ENCODE data around the gene C4orf33.

Gene C4orf33

GRCh38 chr4:129131343-129131742 is 35.4 kb downstream of the C4orf33 start:
- DNase-seq = no peak

DNA sequence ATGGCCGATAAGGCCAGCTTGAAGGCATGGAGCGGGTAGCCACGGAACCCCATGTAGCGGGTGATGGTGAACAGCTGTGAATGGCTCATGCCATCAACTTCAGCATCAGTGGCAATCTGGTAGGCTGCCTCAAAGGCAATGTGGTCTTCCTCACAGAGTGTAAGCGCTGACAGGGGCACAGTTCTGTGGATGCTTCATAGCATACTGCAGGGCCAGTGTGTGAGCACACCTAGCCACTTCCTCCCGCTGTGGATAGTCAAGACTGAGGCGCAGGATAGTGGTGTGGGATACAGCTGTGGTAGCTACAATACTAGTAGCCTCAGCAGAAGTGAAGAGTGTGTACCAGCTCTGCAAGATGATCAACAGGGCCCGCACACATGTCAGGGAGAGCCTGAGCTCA is 40.5 kb downstream of the C4orf33 start:
- no peak for DNase-seq

- DNase-seq = no peak
Measured at GRCh38 chr4:129138810-129139496, 43.0 kb downstream of the C4orf33 start.

GRCh38 chr4:129140521-129140920 is 44.6 kb downstream of the C4orf33 start:
- DNase-seq = no peak

DNA sequence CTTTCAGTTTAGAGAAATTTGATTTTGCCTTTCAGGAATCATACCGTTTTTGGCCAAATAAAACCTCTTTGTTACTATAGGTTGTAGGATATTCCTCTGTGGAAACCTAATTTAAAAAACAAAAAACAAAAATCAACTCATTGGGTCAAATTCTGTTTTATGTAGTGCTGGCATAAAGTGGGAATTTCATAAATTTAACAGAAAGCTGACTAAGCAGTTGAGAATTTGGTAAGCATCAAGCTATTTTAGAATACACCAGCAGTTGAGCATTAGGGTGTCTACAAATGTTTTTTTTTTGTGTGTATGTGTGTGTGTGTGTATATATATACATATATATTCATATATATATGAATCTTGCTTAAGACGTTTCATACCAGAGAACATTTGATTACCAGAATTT is 47.4 kb downstream of the C4orf33 start:
- no peak for DNase-seq

DNA sequence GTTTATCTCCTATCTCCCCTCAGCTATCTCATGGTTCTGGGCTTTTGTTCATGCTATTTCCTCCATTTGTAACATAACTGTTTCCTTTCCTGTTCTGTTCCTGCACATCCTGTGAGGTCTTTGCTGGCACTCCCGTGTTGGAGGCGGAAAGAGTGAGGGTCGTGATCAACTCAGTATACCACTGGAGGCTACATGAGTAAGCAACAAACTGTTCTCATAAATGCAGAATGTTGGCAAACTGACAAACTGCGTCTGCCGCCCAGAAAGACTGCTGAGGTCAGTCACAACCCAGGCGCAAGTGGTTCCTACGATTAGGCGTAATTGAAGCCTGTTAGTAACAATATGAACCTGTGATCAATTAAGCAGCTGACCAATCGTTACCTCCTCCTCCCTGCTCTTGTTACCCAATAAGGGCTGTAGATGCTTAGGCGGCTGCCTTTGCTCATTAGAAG is 48.8 kb downstream of the C4orf33 start:
- DNase-seq = no peak

- DNase-seq = no peak
Measured at GRCh38 chr4:129145222-129145730, 49.3 kb downstream of the C4orf33 start.

- DNase-seq = no peak
Measured at GRCh38 chr4:129146639-129147038, 50.7 kb downstream of the C4orf33 start.

- DNase-seq = no peak
Measured at GRCh38 chr4:129148892-129149291, 52.9 kb downstream of the C4orf33 start.

- no peak for DNase-seq
Measured at GRCh38 chr4:129149906-129150305, 54.0 kb downstream of the C4orf33 start.

- no peak for DNase-seq
Measured at GRCh38 chr4:129152350-129152749, 56.4 kb downstream of the C4orf33 start.

- DNase-seq = no peak
Measured at GRCh38 chr4:129153700-129154099, 57.7 kb downstream of the C4orf33 start.

DNA sequence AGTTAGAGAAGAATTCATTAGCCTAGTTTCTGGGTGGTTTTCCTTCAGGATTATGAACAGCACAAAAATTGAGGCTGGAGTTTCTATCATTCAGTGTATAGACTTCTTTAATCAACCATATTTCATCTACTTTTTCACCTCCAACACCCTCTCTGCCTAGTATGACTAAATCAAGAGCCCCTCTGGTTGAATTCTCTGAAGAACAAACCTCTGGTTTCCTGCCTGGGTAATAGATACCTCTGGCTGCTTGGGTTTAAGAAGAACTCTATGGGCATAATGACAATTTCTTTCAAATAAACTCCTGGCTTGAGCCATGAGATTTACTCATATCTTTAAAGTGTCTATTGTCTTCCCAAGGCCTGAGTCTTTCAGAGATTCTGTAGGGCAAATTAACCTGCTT is 66.5 kb downstream of the C4orf33 start:
- no peak for DNase-seq

- DNase-seq = no peak
Measured at GRCh38 chr4:129163427-129163826, 67.5 kb downstream of the C4orf33 start.

DNA sequence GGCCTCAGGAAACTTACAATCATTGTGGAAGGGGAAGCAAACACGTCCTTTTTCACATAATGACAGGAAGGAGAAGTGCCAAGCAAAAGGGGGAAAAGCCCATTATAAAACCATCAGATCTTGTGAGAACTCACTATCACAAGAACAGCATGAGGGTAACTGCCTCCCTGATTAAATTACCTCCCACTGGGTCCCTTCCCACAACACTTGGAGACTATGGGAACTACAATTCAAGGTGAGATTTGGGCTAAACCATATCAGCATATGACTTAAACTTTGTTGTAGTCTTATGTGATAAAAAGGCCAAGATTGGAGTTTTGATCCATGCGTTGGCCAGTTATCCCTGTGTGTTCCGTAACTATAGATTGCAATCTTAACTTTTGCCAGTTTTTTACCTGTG is 68.3 kb downstream of the C4orf33 start:
- DNase-seq = no peak

Measured in activated CD4-positive, alpha-beta T cell treated with anti-CD3 and anti-CD28 coated beads, Interleukin-2, amount 50 U/mL, for 4 hours (primary cell).